UCSD-AML1 (cell line): Measurements from ENCODE around the gene SMARCE1.
A peak's percentile ranks its signal among the peaks of the same experiment; 100 is the strongest.
"Not testable (repeated sequence)": the region's sequence is repeated elsewhere in the genome, so short reads cannot be mapped to it uniquely, and the experiment has no call there.

Source experiments
- DNase-seq: peaks from one replicate; lab custom pipeline; 2025; ENCODE audit not compliant: unreplicated experiment; lab: John Stamatoyannopoulos, UW

SMARCE1 gene

GRCh38 chr17:40586264-40586663 is 61.4 kb downstream of the SMARCE1 start:
- DNase-seq = not testable (repeated sequence)

GRCh38 chr17:40584950-40585349 is 62.7 kb downstream of the SMARCE1 start:
- not testable (repeated sequence) for DNase-seq

- DNase-seq = peak; percentile 84
These were observed 65.2 kb downstream of the SMARCE1 start for GRCh38 chr17:40582328-40582901.

GRCh38 chr17:40580140-40580539 is 67.5 kb downstream of the SMARCE1 start:
- DNase-seq = no peak

GRCh38 chr17:40579471-40579870 is 68.1 kb downstream of the SMARCE1 start:
- no peak for DNase-seq

GRCh38 chr17:40577611-40578065 is 70.0 kb downstream of the SMARCE1 start:
- no peak for DNase-seq

- DNase-seq = no peak
These were observed 71.4 kb downstream of the SMARCE1 start for GRCh38 chr17:40576113-40576740.
